ENCODE measurements around the gene SYT1. TPM values are rescaled to one million over a fixed set of nuclear protein-coding genes. Genes with fewer than 3 reads are reported as not detected.

Gene SYT1
- total RNA-seq, 2 experiments from 2014 or later, result not detected

GRCh38 chr12:79138872-79139271, 274.3 kb downstream of the SYT1 start:
- no peaks in the 10 kb centered on the region for H3K9me2 ChIP-seq (ENCODE audit: insufficient read depth, low read length)
- H3K9me3 ChIP-seq (ENCODE audit: low read length), result no peaks in the 10 kb centered on the region
- H3K79me2 ChIP-seq (ENCODE audit: insufficient read depth, low read depth, low read length), result no peaks in the 10 kb centered on the region
- TF ChIP-seq CTCF (conservative IDR thresholded peaks at IDR 0.05; ENCODE audit: low read length), result no peak
- TF ChIP-seq EZH2phosphoT487 (IDR thresholded peaks at IDR 0.05; ENCODE audit: borderline replicate concordance, low read depth, low read length), result no peak
- ChIA-PET POLR2A (no interaction called here), CTCF (ENCODE audit: unreplicated experiment) (no interaction called here)
- H3K4me1 ChIP-seq (ENCODE audit: insufficient read depth, low read length, poor library complexity, severe bottlenecking), result no peaks in the 10 kb centered on the region
- intact Hi-C loops (cut with micrococcal nuclease; ENCODE audit: unreplicated experiment), result no loop called here
- H3K4me2 ChIP-seq (ENCODE audit: low read length), result no peak overlapping the region
- BruUV-seq (replicated peaks), result no TSS peak
- H4K20me1 ChIP-seq (ENCODE audit: insufficient read depth, low read length), result no peaks in the 10 kb centered on the region
- no peak for DNase-seq (ENCODE audit: low spot score)
- no peaks in the 10 kb centered on the region for H3K36me3 ChIP-seq (ENCODE audit: insufficient read depth, low read length)
- no peak overlapping the region for H2AFZ ChIP-seq (ENCODE audit: low read length)
- no peak overlapping the region for H3K27ac ChIP-seq (ENCODE audit: low read depth, low read length, poor library complexity, severe bottlenecking)
- no peak overlapping the region for H3K4me3 ChIP-seq (ENCODE audit: low read depth, low read length, poor library complexity, severe bottlenecking)

GRCh38 chr12:79140711-79141110, 276.1 kb downstream of the SYT1 start:
- H3K9me2 ChIP-seq (ENCODE audit: insufficient read depth, low read length), result no peaks in the 10 kb centered on the region
- no peak overlapping the region for H3K27ac ChIP-seq (ENCODE audit: low read depth, low read length, poor library complexity, severe bottlenecking)
- no peak for DNase-seq (ENCODE audit: low spot score)
- H3K4me1 ChIP-seq (ENCODE audit: insufficient read depth, low read length, poor library complexity, severe bottlenecking), result no peaks in the 10 kb centered on the region
- no peaks in the 10 kb centered on the region for H3K9me3 ChIP-seq (ENCODE audit: low read length)
- no peaks in the 10 kb centered on the region for H3K36me3 ChIP-seq (ENCODE audit: insufficient read depth, low read length)
- no peak overlapping the region for H3K4me3 ChIP-seq (ENCODE audit: low read depth, low read length, poor library complexity, severe bottlenecking)
- BruUV-seq (replicated peaks), result no TSS peak
- H4K20me1 ChIP-seq (ENCODE audit: insufficient read depth, low read length), result no peaks in the 10 kb centered on the region
- no peaks in the 10 kb centered on the region for H3K79me2 ChIP-seq (ENCODE audit: insufficient read depth, low read depth, low read length)
- no peak for TF ChIP-seq EZH2phosphoT487 (IDR thresholded peaks at IDR 0.05; ENCODE audit: borderline replicate concordance, low read depth, low read length)
- no peak for TF ChIP-seq CTCF (conservative IDR thresholded peaks at IDR 0.05; ENCODE audit: low read length)
- H3K4me2 ChIP-seq (ENCODE audit: low read length), result no peak overlapping the region
- ChIA-PET POLR2A (interaction anchor here (0.6 kb wide), 1 partner anchor 16 kb away, joined by 3 read pairs; no protein-coding TSS in a partner anchor), CTCF (ENCODE audit: unreplicated experiment) (no interaction called here)
- intact Hi-C loops (cut with micrococcal nuclease; ENCODE audit: unreplicated experiment), result no loop called here
- no peak overlapping the region for H2AFZ ChIP-seq (ENCODE audit: low read length)

DNA sequence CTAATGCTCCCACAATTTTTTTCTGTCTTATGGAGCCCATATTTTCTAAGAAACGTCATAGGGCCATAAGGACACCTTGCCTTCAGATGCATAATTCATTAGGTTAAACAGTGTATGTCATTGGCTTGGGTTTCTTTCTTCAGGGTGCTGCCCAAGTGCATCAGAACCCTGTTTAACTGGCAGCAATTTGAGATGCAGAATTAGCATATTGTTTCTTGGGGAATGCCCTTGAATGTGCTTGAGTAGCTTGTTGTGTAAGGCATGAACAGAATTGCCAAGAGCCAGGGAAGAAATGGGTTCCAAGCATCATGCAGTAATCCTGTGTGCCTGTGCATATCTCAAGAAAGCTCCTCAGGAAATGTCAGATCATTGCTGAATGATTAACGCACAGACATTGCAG, 277.2 kb downstream of the SYT1 start:
- H4K20me1 ChIP-seq (ENCODE audit: insufficient read depth, low read length), result no peaks in the 10 kb centered on the region
- no peak overlapping the region for H3K4me2 ChIP-seq (ENCODE audit: low read length)
- ChIA-PET POLR2A (interaction anchor here (0.6 kb wide), 1 partner anchor 964 kb away, joined by 3 read pairs; no protein-coding TSS in a partner anchor), CTCF (ENCODE audit: unreplicated experiment) (no interaction called here)
- DNase-seq (ENCODE audit: low spot score), result no peak
- H3K4me1 ChIP-seq (ENCODE audit: insufficient read depth, low read length, poor library complexity, severe bottlenecking), result no peaks in the 10 kb centered on the region
- H3K9me3 ChIP-seq (ENCODE audit: low read length), result no peaks in the 10 kb centered on the region
- intact Hi-C loops (cut with micrococcal nuclease; ENCODE audit: unreplicated experiment), result no loop called here
- H3K79me2 ChIP-seq (ENCODE audit: insufficient read depth, low read depth, low read length), result no peaks in the 10 kb centered on the region
- no peaks in the 10 kb centered on the region for H3K36me3 ChIP-seq (ENCODE audit: insufficient read depth, low read length)
- BruUV-seq (replicated peaks), result no TSS peak
- no peak overlapping the region for H2AFZ ChIP-seq (ENCODE audit: low read length)
- no peak overlapping the region for H3K27ac ChIP-seq (ENCODE audit: low read depth, low read length, poor library complexity, severe bottlenecking)
- TF ChIP-seq EZH2phosphoT487 (IDR thresholded peaks at IDR 0.05; ENCODE audit: borderline replicate concordance, low read depth, low read length) (no peak), CTCF (conservative IDR thresholded peaks at IDR 0.05; ENCODE audit: low read length) (no peak)
- no peaks in the 10 kb centered on the region for H3K9me2 ChIP-seq (ENCODE audit: insufficient read depth, low read length)
- H3K4me3 ChIP-seq (ENCODE audit: low read depth, low read length, poor library complexity, severe bottlenecking), result no peak overlapping the region

All from OCI-LY7 (cell line).